B cell (primary cell): ENCODE data around the gene PLEKHJ1. TPM values are rescaled to one million over a fixed set of nuclear protein-coding genes. Genes with fewer than 3 reads are reported as not detected.

Experiments used
- ATAC-seq: fragments of 200-7000 bp; cut with Tn5 transposase; one replicate; pipeline ENCODE4 v1.10.0; 2021; ENCODE audit warnings: low read depth, mild to moderate bottlenecking, moderate number of reproducible peaks, moderate library complexity
- CTCF ChIA-PET: fragments of 350-600 bp; sonication (Branson Sonifier 250); formaldehyde crosslinking; loops from one replicate; lab custom pipeline; 2021; ENCODE audit warnings: antibody characterized with exemption, inconsistent platforms; lab: Charles Lee
- POLR2A ChIA-PET: fragments of 350-600 bp; sonication (Branson Sonifier 250); formaldehyde crosslinking; loops from one replicate; lab custom pipeline; 2021; ENCODE audit warnings: antibody characterized with exemption; lab: Charles Lee
- DNase-seq: peaks from one replicate; pipeline ENCODE4 v3.0.0; 2013
- H2AFZ ChIP-seq: 2 replicates; pipeline ENCODE4 v1.6.1; 2012; ENCODE audit warnings: mild to moderate bottlenecking, low read depth, low read length; ENCODE audit not compliant: insufficient read depth, poor library complexity, severe bottlenecking
- H3K27ac ChIP-seq, 2 donors: 1 replicate in 1 of 2; 2 replicates in 1 of 2; pipeline ENCODE4 v1.5.1; 2012 to 2013; ENCODE audit warnings: low read length in 2 of 2, mild to moderate bottlenecking in 2 of 2, moderate library complexity in 1 of 2
- H3K27me3 ChIP-seq, 4 experiments: fragments of 200-600 bp in 1 of 4; sonication (generic) in 1 of 4; replicated peaks in 1 of 4; 1 replicate in 2 of 4; 2 replicates in 2 of 4; pipeline versions ENCODE4 v1.6.1 to v1.7.0; 2013 to 2016; ENCODE audit warnings: low read length in 3 of 4, mild to moderate bottlenecking in 2 of 4, mixed read lengths in 1 of 4, moderate library complexity in 1 of 4; ENCODE audit not compliant: insufficient read depth in 4 of 4, control insufficient read depth in 3 of 4; ENCODE audit errors: control extremely low read depth in 1 of 4
- H3K36me3 ChIP-seq, 2 experiments: replicated peaks in 1 of 2; 1 replicate in 1 of 2; 2 replicates in 1 of 2; pipeline versions ENCODE4 v1.6.1 to v1.7.1; 2013; ENCODE audit warnings: low read length in 1 of 2; ENCODE audit not compliant: insufficient read depth in 2 of 2, control insufficient read depth in 1 of 2; ENCODE audit errors: control extremely low read depth in 1 of 2, extremely low read depth in 1 of 2
- H3K4me1 ChIP-seq, 2 donors: fragments of 200-600 bp in 1 of 2; sonication (generic) in 1 of 2; 1 replicate in 1 of 2; 2 replicates in 1 of 2; pipeline versions ENCODE4 v1.5.1 to v1.6.1; 2013 to 2017; ENCODE audit warnings: low read length in 2 of 2; ENCODE audit not compliant: control insufficient read depth in 2 of 2, insufficient read depth in 2 of 2
- H3K4me2 ChIP-seq: replicated peaks from 2 replicates; pipeline ENCODE3; 2012; ENCODE audit warnings: mild to moderate bottlenecking, low read depth, low read length; ENCODE audit not compliant: poor library complexity, severe bottlenecking
- H3K4me3 ChIP-seq, 5 experiments: fragments of 200-600 bp in 1 of 5; sonication (generic) in 1 of 5; 1 replicate in 3 of 5; 2 replicates in 2 of 5; pipeline versions ENCODE4 v1.5.1 to v1.7.0; 2011 to 2016; ENCODE audit warnings: low read length in 4 of 5, mild to moderate bottlenecking in 4 of 5, low read depth in 2 of 5, control low read depth in 1 of 5, moderate library complexity in 1 of 5; ENCODE audit not compliant: insufficient read depth in 1 of 5; ENCODE audit errors: control extremely low read depth in 1 of 5, extremely low read depth in 1 of 5
- H3K79me2 ChIP-seq: fragments of 200-600 bp; sonication (generic); one replicate; pipeline ENCODE4 v1.6.0; 2016; ENCODE audit warnings: low read length; ENCODE audit not compliant: control insufficient read depth, insufficient read depth
- H3K9ac ChIP-seq: fragments of 200-600 bp; sonication (generic); 2 replicates; pipeline ENCODE4 v1.6.1; 2017; ENCODE audit warnings: mild to moderate bottlenecking, low read length, moderate library complexity
- H3K9me3 ChIP-seq, 3 donors: one replicate each; pipeline versions ENCODE4 v1.6.1 to v1.7.1; 2013; ENCODE audit warnings: low read length in 2 of 3; ENCODE audit not compliant: control insufficient read depth in 2 of 3, insufficient read depth in 1 of 3; ENCODE audit errors: control extremely low read depth in 1 of 3
- H4K20me1 ChIP-seq: 2 replicates; pipeline ENCODE4 v1.6.0; 2012; ENCODE audit warnings: mild to moderate bottlenecking, low read length; ENCODE audit not compliant: insufficient read depth, control insufficient read depth, poor library complexity, severe bottlenecking
- H3K27ac Mint-ChIP-seq: one replicate; pipeline ENCODE4 v1.8.0; 2021; ENCODE audit warnings: mixed read lengths
- H3K27me3 Mint-ChIP-seq: one replicate; pipeline ENCODE4 v1.8.0; 2021; ENCODE audit warnings: mixed read lengths
- H3K4me1 Mint-ChIP-seq: one replicate; pipeline ENCODE4 v1.8.0; 2021; ENCODE audit warnings: mixed read lengths
- H3K4me3 Mint-ChIP-seq: one replicate; pipeline ENCODE4 v1.8.0; 2021; ENCODE audit warnings: mixed read lengths
- H3K9me3 Mint-ChIP-seq: one replicate; pipeline ENCODE4 v1.8.0; 2022; ENCODE audit warnings: mixed read lengths; ENCODE audit not compliant: insufficient read depth
- CTCF ChIP-seq: fragments of 200-600 bp; IDR thresholded peaks from one replicate; pipeline ENCODE4 v1.8.0; 2022; ENCODE audit warnings: antibody characterized with exemption, mild to moderate bottlenecking
- EZH2 ChIP-seq: IDR thresholded peaks from 2 replicates; pipeline ENCODE4 v1.6.1; 2012; ENCODE audit warnings: borderline replicate concordance, low read depth, mild to moderate bottlenecking, moderate library complexity, low read length; ENCODE audit not compliant: insufficient read depth, poor library complexity, severe bottlenecking
- WGBS: methylation state at CpG from one replicate; pipeline ENCODE4 v1.1.5; 2013; ENCODE audit warnings: missing lambda C conversion rate; ENCODE audit not compliant: insufficient coverage; 5-methylcytosine and 5-hydroxymethylcytosine counted together
- intact Hi-C: fragments of 100-400 bp; cut with micrococcal nuclease; formaldehyde crosslinking; loops from one replicate; pipeline ENCODE4 v1.10.0; 2022
- polyA plus RNA-seq: library from polyadenylated mRNA; depleted of rRNA; stranded (reverse); fragments of >200 nt; gene quantifications from 2 replicates; pipeline ENCODE4 v1.2.3, GENCODE V29; 2012
- total RNA-seq, 2 donors: library from RNA; stranded (reverse); fragments of 120-200 nt in 1 of 2; gene quantifications; 1 replicate in 1 of 2; 2 replicates in 1 of 2; pipeline versions ENCODE4 v1.2.3 to v1.2.4, GENCODE V29; 2013 to 2022

The PLEKHJ1 gene
- total and polyA plus RNA-seq, 2 donors (not counting 1 experiment from before 2014, with no cell fraction given): 86.7 to 117 TPM

GRCh38 chr19:2221250-2221831, 14.8 kb downstream of the PLEKHJ1 start:
- DNase-seq (no peak), ATAC-seq (no peak)
- Mint-ChIP-seq H3K4me1 (peaks cover 29% of the 10 kb centered on the region), H3K27me3 (no peaks in the 10 kb centered on the region), H3K27ac (no peak overlapping the region), H3K4me3 (no peak overlapping the region), H3K9me3 (no peaks in the 10 kb centered on the region)
- ChIA-PET POLR2A (interaction anchor here (0.9 kb wide), 1 partner anchor 65 kb away, joined by 4 read pairs; no protein-coding TSS in a partner anchor), CTCF (interaction anchor here (0.7 to 2.7 kb wide), 5 partner anchors 17 to 67 kb away, joined by 3 to 13 read pairs (median 4); no protein-coding TSS in a partner anchor)
- Histone ChIP-seq H3K27ac (no peak overlapping the region), H3K9ac (no peak overlapping the region), H3K79me2 (peaks cover 7% of the 10 kb centered on the region), H3K4me2 (no peak overlapping the region), H3K4me1 (peaks cover 16 to 25% of the 10 kb centered on the region in 2 donors), H3K9me3 (no peaks in the 10 kb centered on the region), H3K36me3 (peaks cover 0 to 58% of the 10 kb centered on the region in 2 experiments), H3K27me3 (no peaks in the 10 kb centered on the region), H2AFZ (no peak overlapping the region), H4K20me1 (peaks cover 9% of the 10 kb centered on the region), H3K4me3 (no peak overlapping the region)
- no peak for TF ChIP-seq EZH2
- intact Hi-C loops: no loop called here
- 97% methylated on average over 20 of the region's 20 CpGs for WGBS

DNA sequence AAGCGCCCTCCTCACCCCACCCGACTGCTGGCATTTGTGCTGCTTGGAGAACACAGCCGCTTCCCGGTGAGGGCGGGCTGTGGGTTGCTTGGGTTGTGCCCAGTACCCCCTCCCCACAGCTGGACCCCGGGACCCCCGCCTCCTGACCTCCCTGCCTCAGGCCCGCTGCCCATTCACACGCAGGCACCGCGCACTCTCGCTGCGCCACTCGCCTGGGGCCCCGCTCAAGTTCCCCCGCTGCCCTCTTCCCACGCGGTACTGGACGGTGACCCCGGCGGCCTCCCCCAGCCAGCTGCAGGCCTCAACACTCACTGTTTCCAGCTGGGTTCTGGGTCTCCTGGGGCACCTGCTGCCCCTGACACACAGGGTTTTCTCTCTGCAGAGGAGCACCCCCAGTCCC, 16.4 kb downstream of the PLEKHJ1 start:
- Mint-ChIP-seq H3K4me1 (peaks cover 25% of the 10 kb centered on the region), H3K4me3 (no peak overlapping the region), H3K27ac (no peak overlapping the region), H3K9me3 (no peaks in the 10 kb centered on the region), H3K27me3 (no peaks in the 10 kb centered on the region)
- H3K4me2 ChIP-seq: no peak overlapping the region
- ATAC-seq (no peak), DNase-seq (no peak)
- POLR2A ChIA-PET: no interaction called here
- H3K4me3 ChIP-seq: no peak overlapping the region
- no peaks in the 10 kb centered on the region for H3K9me3 ChIP-seq
- H3K4me1 ChIP-seq: peaks cover 13 to 20% of the 10 kb centered on the region in 2 donors
- CTCF ChIA-PET: no interaction called here
- no peak overlapping the region for H2AFZ ChIP-seq
- no peaks in the 10 kb centered on the region for H3K27me3 ChIP-seq
- no peak overlapping the region for H3K27ac ChIP-seq
- no peak overlapping the region for H3K9ac ChIP-seq
- WGBS: 99% methylated on average over 21 of the region's 21 CpGs
- peaks cover 9% of the 10 kb centered on the region for H4K20me1 ChIP-seq
- peaks cover 0 to 59% of the 10 kb centered on the region in 2 experiments for H3K36me3 ChIP-seq
- intact Hi-C loops: no loop called here
- TF ChIP-seq CTCF (no peak), EZH2 (no peak)
- peaks cover 12% of the 10 kb centered on the region for H3K79me2 ChIP-seq
